ENCODE results near the gene RUSF1. TPM values are rescaled to one million over a fixed set of nuclear protein-coding genes. Genes with fewer than 3 reads are reported as not detected.

The RUSF1 gene
- total RNA-seq, 1 experiment from 2014 or later: 30.5 TPM

DNA sequence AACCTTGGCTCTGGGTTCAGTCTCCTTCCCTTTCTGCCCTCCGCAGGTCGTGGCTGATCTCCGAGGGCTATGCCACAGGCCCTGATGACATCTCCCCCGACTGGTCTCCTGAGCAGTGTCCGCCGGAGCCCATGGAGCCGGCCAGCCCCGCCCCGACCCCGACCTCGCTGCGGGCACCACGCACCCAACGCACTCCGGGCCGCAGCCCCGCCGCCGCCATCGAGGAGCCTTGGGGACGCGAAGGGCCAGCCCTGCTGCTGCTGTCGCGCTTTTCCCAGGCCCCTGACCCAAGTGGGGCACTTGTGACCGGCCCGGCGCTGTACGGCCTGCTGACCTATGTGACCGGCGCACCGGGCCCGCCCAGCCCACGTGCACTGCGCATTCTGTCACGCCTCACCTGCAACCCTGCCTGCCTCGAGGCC lies 43.8 kb downstream of the RUSF1 start:
- Mint-ChIP-seq H3K9me3 (ENCODE audit: unreplicated experiment) (no peaks in the 10 kb centered on the region), H3K27ac (ENCODE audit: unreplicated experiment) (no peak overlapping the region), H3K4me1 (ENCODE audit: low read depth, unreplicated experiment) (peaks cover 6% of the 10 kb centered on the region), H3K27me3 (ENCODE audit: insufficient read depth, unreplicated experiment) (no peaks in the 10 kb centered on the region), H3K36me3 (ENCODE audit: insufficient read depth, unreplicated experiment) (peaks cover 32% of the 10 kb centered on the region), H3K4me3 (ENCODE audit: unreplicated experiment) (no peak overlapping the region)
- no peak overlapping the region for H3K4me3 ChIP-seq (ENCODE audit: low read depth, low read length)
- BruUV-seq (replicated peaks): no TSS peak
- H3K36me3 ChIP-seq (ENCODE audit: control insufficient read depth, insufficient read depth, low read length): peaks cover 1% of the 10 kb centered on the region; the same call in 1 of the 2 replicates
- intact Hi-C loops (cut with micrococcal nuclease; ENCODE audit: unreplicated experiment): no loop called here
- TF ChIP-seq, protein P1, sequence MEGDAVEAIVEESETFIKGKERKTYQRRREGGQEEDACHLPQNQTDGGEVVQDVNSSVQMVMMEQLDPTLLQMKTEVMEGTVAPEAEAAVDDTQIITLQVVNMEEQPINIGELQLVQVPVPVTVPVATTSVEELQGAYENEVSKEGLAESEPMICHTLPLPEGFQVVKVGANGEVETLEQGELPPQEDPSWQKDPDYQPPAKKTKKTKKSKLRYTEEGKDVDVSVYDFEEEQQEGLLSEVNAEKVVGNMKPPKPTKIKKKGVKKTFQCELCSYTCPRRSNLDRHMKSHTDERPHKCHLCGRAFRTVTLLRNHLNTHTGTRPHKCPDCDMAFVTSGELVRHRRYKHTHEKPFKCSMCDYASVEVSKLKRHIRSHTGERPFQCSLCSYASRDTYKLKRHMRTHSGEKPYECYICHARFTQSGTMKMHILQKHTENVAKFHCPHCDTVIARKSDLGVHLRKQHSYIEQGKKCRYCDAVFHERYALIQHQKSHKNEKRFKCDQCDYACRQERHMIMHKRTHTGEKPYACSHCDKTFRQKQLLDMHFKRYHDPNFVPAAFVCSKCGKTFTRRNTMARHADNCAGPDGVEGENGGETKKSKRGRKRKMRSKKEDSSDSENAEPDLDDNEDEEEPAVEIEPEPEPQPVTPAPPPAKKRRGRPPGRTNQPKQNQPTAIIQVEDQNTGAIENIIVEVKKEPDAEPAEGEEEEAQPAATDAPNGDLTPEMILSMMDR (IDR thresholded peaks at IDR 0.05; ENCODE audit: insufficient read depth in 1 of 2, low read depth in 1 of 2, low read length in 1 of 2, severe bottlenecking in 1 of 2, unreplicated experiment in 1 of 2): no peak
- POLR2A ChIA-PET: interaction anchor here (0.6 to 1.2 kb wide), 2 partner anchors 13 to 662 kb away, joined by 3 to 5 read pairs; no protein-coding TSS in a partner anchor
- no peaks in the 10 kb centered on the region for H3K9me3 ChIP-seq
- H3K27me3 ChIP-seq (replicated peaks; ENCODE audit: control insufficient read depth, insufficient read depth, low read length): no peaks in the 10 kb centered on the region
- peaks cover 6% of the 10 kb centered on the region; the same call in 1 of the 2 replicates for H3K4me1 ChIP-seq
- no peak for DNase-seq
- CTCF ChIA-PET: no interaction called here

DNA sequence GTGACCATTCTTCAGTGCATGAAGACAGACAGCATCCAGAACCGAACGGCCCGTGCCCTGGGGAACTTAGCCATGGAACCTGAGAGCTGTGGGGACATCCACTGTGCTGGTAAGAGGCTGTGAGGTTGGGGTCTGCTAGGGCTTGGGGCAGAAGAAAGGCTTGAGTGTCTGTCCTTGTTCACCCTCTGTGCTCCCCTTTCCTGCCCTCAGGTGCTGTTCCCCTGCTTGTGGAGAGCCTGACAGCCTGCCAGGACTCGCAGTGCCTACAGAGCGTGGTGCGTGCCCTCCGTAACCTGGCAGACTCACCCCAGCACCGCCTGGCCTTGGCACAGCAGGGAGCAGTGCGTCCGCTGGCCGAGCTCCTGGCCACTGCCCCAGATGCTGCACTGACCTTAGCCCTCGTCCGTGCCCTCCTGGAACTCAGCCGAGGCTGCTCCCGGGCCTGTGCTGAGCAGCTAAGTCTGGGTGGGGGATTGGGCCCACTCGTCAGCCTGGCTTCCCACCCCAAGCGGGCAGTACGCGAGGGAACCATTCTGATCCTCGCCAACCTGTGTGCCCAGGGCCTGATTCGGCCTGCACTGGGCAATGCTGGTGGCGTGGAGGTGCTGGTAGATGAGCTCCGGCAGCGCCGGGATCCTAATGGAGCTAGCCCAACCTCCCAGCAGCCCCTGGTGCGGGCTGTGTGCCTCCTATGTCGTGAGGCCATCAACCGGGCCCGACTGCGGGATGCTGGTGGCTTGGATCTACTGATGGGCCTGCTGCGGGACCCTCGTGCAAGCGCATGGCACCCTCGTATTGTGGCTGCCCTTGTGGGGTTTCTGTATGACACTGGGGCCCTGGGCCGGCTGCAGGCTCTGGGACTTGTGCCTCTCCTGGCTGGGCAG lies 46.0 kb downstream of the RUSF1 start:
- peaks cover 6% of the 10 kb centered on the region for H3K4me1 Mint-ChIP-seq (ENCODE audit: low read depth, unreplicated experiment)
- H3K9me3 Mint-ChIP-seq (ENCODE audit: unreplicated experiment): no peaks in the 10 kb centered on the region
- TF ChIP-seq, protein P1 (IDR thresholded peaks at IDR 0.05; ENCODE audit: insufficient read depth in 1 of 2, low read depth in 1 of 2, low read length in 1 of 2, severe bottlenecking in 1 of 2, unreplicated experiment in 1 of 2): no peak
- no peaks in the 10 kb centered on the region for H3K27me3 Mint-ChIP-seq (ENCODE audit: insufficient read depth, unreplicated experiment)
- Histone ChIP-seq H3K4me1 (peaks cover 13% of the 10 kb centered on the region; the same call in 1 of the 2 replicates), H3K27me3 (replicated peaks; ENCODE audit: control insufficient read depth, insufficient read depth, low read length) (no peaks in the 10 kb centered on the region), H3K36me3 (ENCODE audit: control insufficient read depth, insufficient read depth, low read length) (peaks cover 1% of the 10 kb centered on the region; the same call in 1 of the 2 replicates), H3K9me3 (no peaks in the 10 kb centered on the region), H3K4me3 (ENCODE audit: low read depth, low read length) (no peak overlapping the region)
- DNase-seq: no peak
- no TSS peak for BruUV-seq (replicated peaks)
- CTCF ChIA-PET: no interaction called here
- no peak overlapping the region for H3K27ac Mint-ChIP-seq (ENCODE audit: unreplicated experiment)
- intact Hi-C loops (cut with micrococcal nuclease; ENCODE audit: unreplicated experiment): no loop called here
- POLR2A ChIA-PET: no interaction called here
- H3K36me3 Mint-ChIP-seq (ENCODE audit: insufficient read depth, unreplicated experiment): peaks cover 38% of the 10 kb centered on the region
- H3K4me3 Mint-ChIP-seq (ENCODE audit: unreplicated experiment): no peak overlapping the region

DNA sequence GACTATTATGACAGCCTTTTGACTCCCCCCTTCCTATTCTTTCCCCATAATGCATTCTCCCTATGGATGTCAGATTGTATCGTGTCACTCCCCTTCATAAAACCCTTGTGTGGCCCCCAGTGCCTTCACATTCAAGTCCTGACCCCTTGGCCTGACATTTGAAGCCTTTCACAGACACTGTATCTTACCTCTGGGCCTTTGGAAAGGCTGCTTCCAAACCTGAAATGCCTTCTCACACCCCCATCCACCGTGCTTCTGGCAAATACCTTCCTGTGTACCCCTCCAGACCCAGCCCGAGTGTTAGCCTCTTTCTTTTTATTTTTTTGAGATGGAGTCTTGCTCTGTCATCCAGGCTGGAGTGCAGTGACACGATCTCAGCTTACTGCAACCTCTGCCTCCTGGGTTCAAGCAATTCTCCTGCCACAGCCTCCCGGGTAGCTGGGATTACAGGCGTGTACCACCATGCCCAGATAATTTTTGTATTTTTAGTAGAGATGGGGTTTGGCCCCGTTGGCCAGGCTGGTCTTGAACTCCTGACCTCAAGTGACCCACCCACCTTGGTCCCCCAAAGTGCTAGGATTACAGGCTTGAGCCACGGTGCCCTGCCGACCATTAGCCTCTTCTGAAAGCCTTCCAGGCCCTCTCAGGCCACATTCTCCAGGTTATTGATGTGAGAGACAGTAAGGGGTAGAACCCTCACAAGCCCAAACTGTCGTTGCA lies 46.8 kb downstream of the RUSF1 start:
- Mint-ChIP-seq H3K27ac (ENCODE audit: unreplicated experiment) (no peak overlapping the region), H3K4me1 (ENCODE audit: low read depth, unreplicated experiment) (peaks cover 6% of the 10 kb centered on the region), H3K27me3 (ENCODE audit: insufficient read depth, unreplicated experiment) (no peaks in the 10 kb centered on the region), H3K9me3 (ENCODE audit: unreplicated experiment) (no peaks in the 10 kb centered on the region), H3K36me3 (ENCODE audit: insufficient read depth, unreplicated experiment) (peaks cover 38% of the 10 kb centered on the region), H3K4me3 (ENCODE audit: unreplicated experiment) (no peak overlapping the region)
- ChIA-PET CTCF (interaction anchor here (1.1 to 4.3 kb wide), 3 partner anchors 13 to 19 kb away, joined by 3 to 33 read pairs (median 6); partner anchors contain the start of gene ZNF843), POLR2A (interaction anchor here (2.0 to 3.5 kb wide), 3 partner anchors 16 to 344 kb away, joined by 9 to 30 read pairs (median 12); partner anchors contain the start of gene KAT8)
- Histone ChIP-seq H3K4me1 (peaks cover 13% of the 10 kb centered on the region; the same call in 1 of the 2 replicates), H3K27me3 (replicated peaks; ENCODE audit: control insufficient read depth, insufficient read depth, low read length) (no peaks in the 10 kb centered on the region), H3K9me3 (no peaks in the 10 kb centered on the region), H3K36me3 (ENCODE audit: control insufficient read depth, insufficient read depth, low read length) (peaks cover 1% of the 10 kb centered on the region; the same call in 1 of the 2 replicates), H3K4me3 (ENCODE audit: low read depth, low read length) (no peak overlapping the region)
- intact Hi-C loops (cut with micrococcal nuclease; ENCODE audit: unreplicated experiment): no loop called here
- no peak for DNase-seq
- TF ChIP-seq, protein P1 (IDR thresholded peaks at IDR 0.05; ENCODE audit: insufficient read depth in 1 of 2, low read depth in 1 of 2, low read length in 1 of 2, severe bottlenecking in 1 of 2, unreplicated experiment in 1 of 2): no peak
- BruUV-seq (replicated peaks): no TSS peak
